Hepatocyte (in vitro differentiated cells): ENCODE data around the gene PTPN9. TPM values are rescaled to one million over a fixed set of nuclear protein-coding genes. Genes with fewer than 3 reads are reported as not detected.

Source experiments
- DNase-seq: peaks from one replicate; pipeline ENCODE4 v3.0.0-alpha.2; 2016; ENCODE audit warnings: low spot score
- H2AFZ ChIP-seq: fragments of 200-600 bp; sonication (generic); 2 replicates; pipeline ENCODE4 v1.6.0; 2016; ENCODE audit warnings: antibody characterized with exemption, mild to moderate bottlenecking
- H3K27ac ChIP-seq: fragments of 200-600 bp; sonication (generic); 2 replicates; pipeline ENCODE4 v1.5.1; 2016; ENCODE audit warnings: mild to moderate bottlenecking
- H3K27me3 ChIP-seq: fragments of 200-600 bp; sonication (generic); 2 replicates; pipeline ENCODE4 v1.6.1; 2016
- H3K36me3 ChIP-seq: fragments of 200-600 bp; sonication (generic); replicated peaks from 2 replicates; pipeline ENCODE4 v1.5.1; 2016; ENCODE audit warnings: low read depth; ENCODE audit not compliant: insufficient read depth
- H3K4me1 ChIP-seq: fragments of 200-600 bp; sonication (generic); 2 replicates; pipeline ENCODE4 v1.5.1; 2016; ENCODE audit warnings: mild to moderate bottlenecking, moderate library complexity; ENCODE audit not compliant: insufficient read depth
- H3K4me2 ChIP-seq: fragments of 200-600 bp; sonication (generic); 2 replicates; pipeline ENCODE4 v1.6.0; 2016
- H3K4me3 ChIP-seq: fragments of 200-600 bp; sonication (generic); 2 replicates; pipeline ENCODE4 v1.5.1; 2016; ENCODE audit warnings: mild to moderate bottlenecking
- H3K79me2 ChIP-seq: fragments of 200-600 bp; sonication (generic); 2 replicates; pipeline ENCODE4 v1.6.0; 2017; ENCODE audit warnings: mild to moderate bottlenecking
- H3K9me2 ChIP-seq: fragments of 200-600 bp; sonication (generic); replicated peaks from 2 replicates; pipeline ENCODE4 v1.6.0; 2017; ENCODE audit warnings: mild to moderate bottlenecking; ENCODE audit not compliant: insufficient read depth
- H3K9me3 ChIP-seq: fragments of 200-600 bp; sonication (generic); 2 replicates; pipeline ENCODE4 v1.5.1; 2016; ENCODE audit warnings: low read depth, mild to moderate bottlenecking
- H4K20me1 ChIP-seq: fragments of 200-600 bp; sonication (generic); 2 replicates; pipeline ENCODE4 v1.6.0; 2016; ENCODE audit warnings: mild to moderate bottlenecking; ENCODE audit not compliant: insufficient read depth, poor library complexity, severe bottlenecking
- CTCF ChIP-seq: fragments of 200-600 bp; sonication (generic); IDR thresholded peaks from 2 replicates; pipeline ENCODE4 v1.5.1; 2016; ENCODE audit warnings: antibody characterized with exemption, mild to moderate bottlenecking; ENCODE audit not compliant: poor library complexity
- EZH2 ChIP-seq: fragments of 200-600 bp; sonication (generic); IDR thresholded peaks from 2 replicates; pipeline ENCODE4 v1.6.1; 2016; ENCODE audit warnings: antibody characterized with exemption, mild to moderate bottlenecking, borderline replicate concordance
- EZH2phosphoT487 ChIP-seq: fragments of 200-600 bp; sonication (generic); IDR thresholded peaks from one replicate; pipeline ENCODE4 v1.6.1; 2018; ENCODE audit warnings: antibody characterized with exemption, mild to moderate bottlenecking, low read depth, moderate library complexity; ENCODE audit not compliant: unreplicated experiment, severe bottlenecking
- WGBS: methylation state at CpG from one replicate; pipeline ENCODE4 v1.1.6; 2016; ENCODE audit warnings: low lambda C conversion rate; ENCODE audit errors: missing lambda C conversion rate; 5-methylcytosine and 5-hydroxymethylcytosine counted together
- polyA plus RNA-seq: library from polyadenylated mRNA; unstranded; fragments of >200 nt; fragmentation: Nextera tagmentation; extraction: Ambion mirVana; gene quantifications from 2 replicates; pipeline ENCODE4 v1.2.1, GENCODE V29; 2016
- small RNA-seq: library from RNA; depleted of rRNA; stranded (forward); fragments of <200 nt; gene quantifications from one replicate; pipeline ENCODE3, GENCODE V24; 2014
- total RNA-seq: library from RNA; depleted of rRNA; stranded (reverse); fragments of >200 nt; gene quantifications from 2 replicates; pipeline ENCODE4 v1.2.3, GENCODE V29; 2014

Gene PTPN9
- total and polyA plus RNA-seq, 2 experiments from 2014 or later: 23.3 to 24.0 TPM

GRCh38 chr15:75422554-75422953, 156.6 kb downstream of the PTPN9 start:
- TF ChIP-seq EZH2phosphoT487 (no peak), EZH2 (no peak), CTCF (no peak)
- Histone ChIP-seq H3K27ac (no peak overlapping the region), H3K4me3 (no peak overlapping the region), H4K20me1 (peaks cover 6% of the 10 kb centered on the region), H3K4me1 (no peaks in the 10 kb centered on the region), H3K36me3 (no peaks in the 10 kb centered on the region), H3K9me3 (no peaks in the 10 kb centered on the region), H3K4me2 (no peak overlapping the region), H3K27me3 (no peaks in the 10 kb centered on the region), H3K9me2 (no peaks in the 10 kb centered on the region), H3K79me2 (peaks cover 51% of the 10 kb centered on the region), H2AFZ (no peak overlapping the region)
- DNase-seq: no peak
- WGBS: 96% methylated on average over 5 of the region's 5 CpGs

- Histone ChIP-seq H3K36me3 (no peaks in the 10 kb centered on the region), H3K4me3 (no peak overlapping the region), H3K9me3 (no peaks in the 10 kb centered on the region), H3K4me1 (no peaks in the 10 kb centered on the region), H2AFZ (no peak overlapping the region), H3K4me2 (no peak overlapping the region), H3K9me2 (no peaks in the 10 kb centered on the region), H3K27me3 (no peaks in the 10 kb centered on the region), H4K20me1 (peaks cover 6% of the 10 kb centered on the region), H3K79me2 (peaks cover 36% of the 10 kb centered on the region), H3K27ac (no peak overlapping the region)
- DNase-seq: no peak
- no peak for TF ChIP-seq EZH2phosphoT487
- no peak for TF ChIP-seq CTCF
- TF ChIP-seq EZH2: no peak
Measured at GRCh38 chr15:75420698-75421097, 158.4 kb downstream of the PTPN9 start.

GRCh38 chr15:75416584-75416983, 162.5 kb downstream of the PTPN9 start:
- Histone ChIP-seq H2AFZ (no peak overlapping the region), H3K4me3 (no peak overlapping the region), H3K4me2 (no peak overlapping the region), H3K36me3 (no peaks in the 10 kb centered on the region), H4K20me1 (no peaks in the 10 kb centered on the region), H3K27me3 (no peaks in the 10 kb centered on the region), H3K9me2 (no peaks in the 10 kb centered on the region), H3K9me3 (no peaks in the 10 kb centered on the region), H3K27ac (no peak overlapping the region), H3K4me1 (no peaks in the 10 kb centered on the region), H3K79me2 (peaks cover 13% of the 10 kb centered on the region)
- 94% methylated on average over 1 of the region's 1 CpG for WGBS
- DNase-seq: no peak
- TF ChIP-seq CTCF (no peak), EZH2 (no peak), EZH2phosphoT487 (no peak)

Small RNA genes within 50 kb of the gene (small RNA-seq; reads per million reads assigned to genes)
- not detected for gene AC105036.1
- gene AC105036.2: not detected

Other genes starting within 250 kb of the PTPN9 start
- gene COMMD4, start 243.3 kb downstream of the PTPN9 start, total RNA-seq: 46.0 and 70.3 TPM in 2 replicates
- 99.2 and 105 TPM in 2 replicates for gene COMMD4, start 243.3 kb downstream of the PTPN9 start, polyA plus RNA-seq
- 21.1 and 27.6 TPM in 2 replicates for gene NEIL1, start 232.3 kb downstream of the PTPN9 start, total RNA-seq
- 25.4 and 56.5 TPM in 2 replicates for gene NEIL1, start 232.3 kb downstream of the PTPN9 start, polyA plus RNA-seq
- 52.1 and 81.4 TPM in 2 replicates for gene MAN2C1, start 210.7 kb downstream of the PTPN9 start, total RNA-seq
- 88.0 and 119 TPM in 2 replicates for gene MAN2C1, start 210.7 kb downstream of the PTPN9 start, polyA plus RNA-seq
- 28.8 and 35.8 TPM in 2 replicates for gene SIN3A, start 127.6 kb downstream of the PTPN9 start, total RNA-seq
- gene SIN3A, start 127.6 kb downstream of the PTPN9 start, polyA plus RNA-seq: 13.3 and 16.5 TPM in 2 replicates
- 25.2 and 25.6 TPM in 2 replicates for gene SNUPN, start 46.4 kb upstream of the PTPN9 start, total RNA-seq
- 28.8 and 33.2 TPM in 2 replicates for gene SNUPN, start 46.4 kb upstream of the PTPN9 start, polyA plus RNA-seq
- gene IMP3, start 60.9 kb upstream of the PTPN9 start, total RNA-seq: 142 and 155 TPM in 2 replicates
- 117 and 144 TPM in 2 replicates for gene IMP3, start 60.9 kb upstream of the PTPN9 start, polyA plus RNA-seq
- gene SNX33, start 68.6 kb upstream of the PTPN9 start, total RNA-seq: 14.8 and 17.8 TPM in 2 replicates
- 21.1 and 21.8 TPM in 2 replicates for gene SNX33, start 68.6 kb upstream of the PTPN9 start, polyA plus RNA-seq
- gene CSPG4, start 133.5 kb upstream of the PTPN9 start, total RNA-seq: 3.2 and 6.4 TPM in 2 replicates
- gene CSPG4, start 133.5 kb upstream of the PTPN9 start, polyA plus RNA-seq: 7.8 and 8.6 TPM in 2 replicates